ENCODE measurements around the gene SLCO2A1.

SLCO2A1 gene

GRCh38 chr3:133999891-134000685 is 29.6 kb downstream of the SLCO2A1 start:
- DNase-seq (ENCODE audit: low read depth), result no peak

GRCh38 chr3:133998691-133999241 is 31.0 kb downstream of the SLCO2A1 start:
- DNase-seq (ENCODE audit: low read depth), result no peak

DNA sequence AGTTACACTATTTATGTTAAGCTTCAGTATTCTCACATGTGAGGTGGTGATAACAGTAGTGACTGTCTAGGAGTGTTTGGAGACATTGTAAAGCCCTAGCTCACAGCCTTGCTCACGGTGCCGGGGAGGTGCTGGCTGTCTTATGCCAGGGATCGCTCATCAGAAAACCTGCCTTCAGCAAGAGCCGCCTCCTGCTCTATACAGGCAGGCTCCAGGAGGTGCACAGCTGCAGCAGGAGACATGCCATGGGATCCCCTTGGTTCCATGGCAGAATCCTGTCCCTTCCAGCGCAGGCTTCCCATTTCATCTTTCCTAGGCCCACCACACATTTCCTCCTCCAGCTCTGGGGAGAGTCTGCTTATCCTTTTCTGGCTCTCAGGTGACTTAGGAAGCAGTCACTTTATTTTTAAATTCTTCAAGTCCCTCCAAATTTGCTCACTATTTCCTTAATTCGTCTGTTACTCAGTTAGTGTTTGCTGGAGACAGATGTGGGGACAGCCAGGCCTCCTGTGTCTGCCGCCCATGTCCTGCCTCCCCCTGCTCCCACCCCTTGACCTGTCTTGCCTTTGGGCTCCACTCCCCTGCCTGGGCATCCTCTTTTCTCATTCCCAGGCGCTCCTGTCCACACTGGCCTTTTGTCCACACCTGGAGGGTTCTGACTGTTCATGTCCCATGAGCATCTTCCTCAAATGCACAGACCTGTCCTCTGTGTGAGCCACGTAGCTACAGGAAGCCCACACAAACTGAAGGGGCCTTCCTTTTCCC is 31.7 kb downstream of the SLCO2A1 start:
- DNase-seq (ENCODE audit: low read depth), result no peak

DNA sequence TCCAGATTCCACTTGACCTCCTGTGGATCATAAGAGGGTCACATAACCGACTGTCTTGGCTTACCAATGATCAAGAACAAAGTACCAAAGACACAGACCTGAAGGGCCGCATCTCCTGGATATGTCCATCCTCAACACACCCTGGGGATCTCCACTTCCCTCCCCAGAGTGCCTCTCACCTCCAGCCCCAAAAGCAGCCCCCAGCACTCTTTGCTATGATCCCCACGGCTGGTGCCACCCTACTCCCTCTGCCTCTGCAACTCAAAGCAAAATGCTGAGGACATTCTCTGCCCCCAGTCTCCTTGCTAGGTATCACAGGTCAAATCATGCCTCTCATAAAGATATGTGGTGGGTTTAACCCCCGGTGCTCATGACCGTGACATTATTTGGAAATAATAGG is 32.7 kb downstream of the SLCO2A1 start:
- DNase-seq (ENCODE audit: low read depth), result no peak

- no peak for DNase-seq (ENCODE audit: low read depth)
Observed at GRCh38 chr3:133996251-133996661, 33.5 kb downstream of the SLCO2A1 start.

DNA sequence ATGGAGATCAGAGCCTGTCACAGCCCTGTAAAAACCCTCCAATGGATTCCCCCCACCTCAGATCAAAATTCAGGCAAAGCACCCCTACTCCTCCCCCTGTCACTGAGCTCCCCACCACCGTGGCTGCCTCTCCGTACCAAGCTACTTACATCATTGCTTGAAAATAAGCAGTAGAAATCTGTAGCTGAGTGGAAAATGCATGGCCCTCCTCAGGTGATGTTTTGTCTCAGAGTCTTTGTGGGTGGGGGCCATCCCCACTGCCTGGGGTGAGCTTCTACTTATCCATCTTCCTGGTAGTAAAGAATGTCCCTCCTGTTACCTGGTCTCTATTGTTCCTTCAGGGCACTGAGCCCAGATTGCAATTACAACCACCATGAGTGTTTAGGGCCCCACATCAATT is 34.5 kb downstream of the SLCO2A1 start:
- no peak for DNase-seq (ENCODE audit: low read depth)

GRCh38 chr3:133994166-133994890 is 35.4 kb downstream of the SLCO2A1 start:
- no peak for DNase-seq (ENCODE audit: low read depth)

GRCh38 chr3:133992951-133993620 is 36.6 kb downstream of the SLCO2A1 start:
- DNase-seq (ENCODE audit: low read depth), result no peak

DNA sequence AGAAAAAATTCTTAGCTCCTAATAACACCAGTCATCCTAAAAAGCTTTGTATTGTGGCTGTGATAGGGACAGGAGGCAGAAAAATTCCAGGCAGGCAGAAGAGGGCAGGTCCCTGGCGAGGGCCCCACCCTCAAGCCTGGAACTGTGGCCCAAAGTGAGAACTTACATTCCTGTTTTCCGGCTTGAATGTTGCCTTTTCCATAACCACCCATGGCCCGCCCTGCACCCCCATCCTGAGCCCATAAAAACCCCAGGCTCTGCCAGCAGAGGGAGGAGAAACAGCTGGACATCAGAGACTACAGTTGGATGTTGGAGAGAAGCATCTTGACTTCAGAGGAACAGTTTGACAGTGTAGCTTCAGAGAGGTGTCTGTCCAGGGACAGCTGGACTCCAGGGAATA is 37.3 kb downstream of the SLCO2A1 start:
- no peak for DNase-seq (ENCODE audit: low read depth)

DNA sequence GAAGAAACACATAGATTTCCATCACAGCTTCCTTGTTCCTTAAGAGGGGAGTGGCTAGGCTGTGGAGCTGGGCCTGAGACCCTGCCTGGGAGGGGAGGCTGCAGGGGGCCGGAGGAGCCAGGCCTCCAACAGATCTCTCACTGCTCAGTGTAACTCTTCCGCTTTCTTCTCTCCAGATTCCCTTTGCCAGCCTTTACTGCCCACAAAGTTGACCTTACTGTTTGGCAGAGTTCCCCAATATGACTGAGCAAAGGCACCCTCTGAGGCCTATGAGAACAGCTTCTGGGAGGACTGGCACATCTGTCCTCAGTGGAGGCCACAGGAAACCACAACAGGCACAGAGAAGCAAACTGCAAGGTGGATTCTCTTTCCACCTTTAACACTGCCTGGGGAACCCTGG is 38.1 kb downstream of the SLCO2A1 start:
- DNase-seq (ENCODE audit: low read depth), result no peak

GRCh38 chr3:133991209-133991608 is 38.5 kb downstream of the SLCO2A1 start:
- DNase-seq (ENCODE audit: low read depth), result no peak

GRCh38 chr3:133989936-133990702 is 39.6 kb downstream of the SLCO2A1 start:
- no peak for DNase-seq (ENCODE audit: low read depth)

GRCh38 chr3:133988631-133989161 is 41.0 kb downstream of the SLCO2A1 start:
- DNase-seq (ENCODE audit: low read depth), result no peak

DNA sequence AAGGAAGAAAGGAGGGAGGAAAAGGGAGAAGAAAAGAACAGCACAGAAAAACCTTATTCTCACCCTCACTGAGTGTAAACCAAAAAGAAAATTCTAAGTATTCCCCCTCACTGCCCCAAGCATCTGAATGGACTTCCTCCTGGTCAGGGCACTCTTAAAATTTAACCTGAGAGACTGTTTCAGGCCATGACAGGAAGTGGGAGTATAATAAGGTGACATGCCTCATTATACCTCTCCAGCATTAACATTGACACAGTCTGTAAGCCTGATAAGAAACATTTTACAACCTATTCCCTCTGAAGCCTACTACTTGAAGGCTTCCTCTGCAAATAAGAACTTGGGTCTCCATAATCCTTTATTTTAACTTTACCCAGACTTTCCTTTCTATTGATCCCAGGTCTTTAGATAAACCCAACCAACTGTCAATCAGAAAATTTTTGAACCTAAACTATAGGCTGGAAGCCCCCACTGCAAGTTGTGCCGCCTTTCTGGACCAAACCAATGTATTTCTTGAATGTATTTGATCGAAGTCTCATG is 41.7 kb downstream of the SLCO2A1 start:
- no peak for DNase-seq (ENCODE audit: low read depth)

- no peak for DNase-seq (ENCODE audit: low read depth)
Observed at GRCh38 chr3:133987136-133987535, 42.6 kb downstream of the SLCO2A1 start.

DNA sequence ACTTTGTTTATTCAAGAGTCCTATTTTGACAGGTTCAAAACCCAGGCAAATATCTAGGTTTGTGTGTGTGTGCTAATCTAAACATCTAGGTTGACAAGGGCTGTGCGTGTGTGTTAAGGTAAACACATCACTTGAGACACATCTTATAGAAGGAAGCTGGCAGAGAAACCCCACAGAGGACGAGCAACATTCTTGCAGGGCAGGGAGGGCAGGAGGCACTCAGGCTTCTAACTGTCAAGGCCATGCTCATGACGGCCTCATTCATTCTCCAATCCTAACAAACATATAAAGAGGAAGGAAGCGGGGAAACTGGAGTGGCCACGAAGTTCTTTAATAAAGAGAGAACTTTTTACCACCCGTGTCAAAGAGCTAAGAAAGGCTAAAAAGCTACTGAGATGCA is 43.4 kb downstream of the SLCO2A1 start:
- no peak for DNase-seq (ENCODE audit: low read depth)

GRCh38 chr3:133984975-133985374 is 44.8 kb downstream of the SLCO2A1 start:
- no peak for DNase-seq (ENCODE audit: low read depth)

GRCh38 chr3:133983576-133984560 is 45.9 kb downstream of the SLCO2A1 start:
- DNase-seq (ENCODE audit: low read depth), result no peak

GRCh38 chr3:133983126-133983525 is 46.6 kb downstream of the SLCO2A1 start:
- no peak for DNase-seq (ENCODE audit: low read depth)

All from stimulated activated CD8-positive, alpha-beta memory T cell treated with anti-CD3 and anti-CD28 coated beads, Interleukin-15, amount 100 ng/mL, for 24 hours (primary cell).